Thyroid gland (tissue), 4 donors: ENCODE data around the gene ARF4.

Source experiments
- CTCF ChIP-seq, 6 experiments: fragments of 200-600 bp in 3 of 6; fragments of 450-650 bp in 3 of 6; sonication (generic) in 3 of 6; IDR thresholded peaks; one replicate each; pipeline ENCODE4 v1.5.1; 2016 to 2019; ENCODE audit warnings: antibody characterized with exemption in 6 of 6, mild to moderate bottlenecking in 2 of 6, inconsistent platforms in 1 of 6, moderate library complexity in 1 of 6
- POLR2A ChIP-seq, 2 donors: fragments of 450-650 bp; IDR thresholded peaks; one replicate each; pipeline ENCODE4 v1.6.1; 2017; ENCODE audit warnings: antibody characterized with exemption in 2 of 2, mild to moderate bottlenecking in 2 of 2, moderate library complexity in 1 of 2

GRCh38 chr3:57538465-57538864 lies 58.7 kb downstream of the ARF4 start:
- TF ChIP-seq CTCF (IDR thresholded peaks at IDR 0.05) = no peak
- no peak for TF ChIP-seq POLR2A (IDR thresholded peaks at IDR 0.05)
